Measurements from ENCODE around the gene ZFAND3.

The ZFAND3 gene, protein sequence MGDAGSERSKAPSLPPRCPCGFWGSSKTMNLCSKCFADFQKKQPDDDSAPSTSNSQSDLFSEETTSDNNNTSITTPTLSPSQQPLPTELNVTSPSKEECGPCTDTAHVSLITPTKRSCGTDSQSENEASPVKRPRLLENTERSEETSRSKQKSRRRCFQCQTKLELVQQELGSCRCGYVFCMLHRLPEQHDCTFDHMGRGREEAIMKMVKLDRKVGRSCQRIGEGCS

GRCh38 chr6:37819177-37819801, at the start of gene ZFAND3:
ZFAND3 (plus strand) TSS chr6:37819727; CDS start chr6:37819946, 219 bp downstream.
- peak; percentile 83 for DNase-seq (ENCODE audit: low spot score)

DNA sequence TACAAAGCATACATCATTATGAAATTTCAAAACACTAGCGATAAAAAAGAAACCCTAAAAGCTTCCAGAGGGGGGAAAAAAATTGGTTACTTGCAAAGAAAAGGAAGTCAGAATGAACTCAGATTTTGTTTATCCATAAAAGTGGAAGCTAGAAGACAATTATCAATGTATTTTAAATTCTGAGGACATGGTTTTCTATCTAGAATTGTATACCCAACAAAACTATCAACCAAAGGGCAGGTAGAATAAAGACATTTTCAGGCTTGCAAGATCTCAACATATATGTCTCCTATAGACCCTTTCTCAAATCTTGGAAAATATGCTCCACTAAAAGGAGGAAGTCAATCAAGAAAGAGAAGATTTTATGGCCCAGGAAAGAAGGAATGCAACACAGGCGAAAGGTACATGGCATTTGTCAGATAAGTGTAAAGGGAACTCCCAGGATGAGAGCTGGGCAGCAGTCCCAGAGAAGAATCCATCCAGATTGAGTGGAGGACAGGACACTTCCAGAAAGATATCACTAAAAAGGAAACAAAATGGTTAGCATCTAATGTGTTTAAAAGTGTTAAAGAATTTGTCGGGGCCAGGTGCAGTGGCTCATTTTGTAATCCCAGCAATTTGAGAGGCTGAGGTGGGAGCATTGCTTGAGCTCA, 45.4 kb upstream of the ZFAND3 start:
- no peak for DNase-seq (ENCODE audit: low spot score)

- no peak for DNase-seq (ENCODE audit: low spot score)
Measured at GRCh38 chr6:37776566-37776965, 43.0 kb upstream of the ZFAND3 start.

- no peak for DNase-seq (ENCODE audit: low spot score)
Measured at GRCh38 chr6:37777272-37777834, 42.2 kb upstream of the ZFAND3 start.

DNA sequence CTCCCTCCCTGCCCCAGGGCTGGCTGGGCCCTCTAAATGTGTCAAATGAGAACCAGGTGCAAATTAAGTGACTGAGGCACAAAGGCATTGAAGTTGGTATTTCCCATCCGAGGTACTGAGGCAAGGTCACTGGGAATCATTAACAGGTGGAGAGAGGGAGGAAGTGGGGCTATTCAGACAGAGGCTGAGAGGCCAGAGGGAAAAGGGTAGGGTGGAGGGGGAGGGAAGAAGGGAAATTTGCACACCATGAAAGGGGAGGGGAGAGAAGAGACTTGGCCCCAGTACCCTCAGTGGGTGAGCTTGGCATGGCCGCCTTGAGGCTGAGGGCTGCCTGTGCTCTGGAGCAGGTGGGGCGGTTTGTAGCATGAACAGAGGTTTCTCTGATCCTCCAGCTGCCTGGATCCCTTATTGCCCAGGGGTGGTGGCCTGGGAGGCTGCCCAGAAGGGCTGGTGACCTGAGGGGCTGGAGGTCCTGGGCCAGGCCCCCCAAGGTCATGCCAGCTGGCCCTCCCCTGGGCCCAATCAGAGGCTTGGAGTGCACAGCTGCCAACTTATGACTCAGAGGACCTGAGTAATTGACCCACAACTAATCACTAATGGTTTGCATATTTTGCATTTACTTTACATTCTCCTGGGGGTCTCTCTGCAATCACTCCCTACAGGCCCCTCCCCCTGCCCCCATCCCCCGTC, 40.3 kb upstream of the ZFAND3 start:
- DNase-seq (ENCODE audit: low spot score): no peak

- no peak for DNase-seq (ENCODE audit: low spot score)
Measured at GRCh38 chr6:37779902-37780628, 39.5 kb upstream of the ZFAND3 start.

DNA sequence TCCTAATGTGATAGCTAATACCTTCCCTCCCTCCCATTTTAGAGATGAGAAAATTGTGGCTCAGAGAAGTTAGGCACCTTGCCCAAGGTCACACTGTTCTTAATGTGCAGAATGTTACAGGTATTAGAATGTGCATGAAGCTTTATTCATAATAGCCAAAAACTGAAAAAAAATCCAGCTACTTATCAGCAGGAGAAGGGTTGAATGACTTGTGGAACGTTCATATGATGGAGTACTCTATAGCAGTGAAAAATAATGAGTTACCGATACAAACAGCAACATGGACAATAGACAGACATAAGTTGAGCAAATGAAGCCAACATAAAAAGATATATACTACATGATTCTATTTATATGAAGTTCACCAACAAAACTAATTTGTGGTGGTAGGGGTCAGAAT, 37.7 kb upstream of the ZFAND3 start:
- no peak for DNase-seq (ENCODE audit: low spot score)

- DNase-seq (ENCODE audit: low spot score): no peak
Measured at GRCh38 chr6:37783025-37783855, 36.3 kb upstream of the ZFAND3 start.

- DNase-seq (ENCODE audit: low spot score): no peak
Measured at GRCh38 chr6:37783856-37784584, 35.5 kb upstream of the ZFAND3 start.

DNA sequence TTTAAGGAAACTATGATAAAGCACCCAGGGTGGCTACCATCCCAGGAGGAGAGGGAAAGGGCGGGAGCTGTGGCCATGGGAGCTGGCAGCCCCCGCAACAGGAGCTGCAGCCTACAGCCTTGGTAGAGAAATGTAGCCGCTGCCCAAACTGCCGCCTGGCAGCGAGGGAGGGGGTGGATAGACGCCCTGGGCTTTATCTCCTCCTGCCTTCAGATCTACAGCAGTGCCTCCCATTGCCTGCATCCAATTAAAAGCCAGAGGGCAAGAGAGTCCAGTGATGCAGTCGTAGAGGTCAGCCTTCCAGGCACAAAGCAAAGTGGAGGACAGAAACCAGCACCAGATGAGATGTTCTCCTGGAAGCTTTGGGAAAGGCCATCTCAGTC, 35.0 kb upstream of the ZFAND3 start:
- DNase-seq (ENCODE audit: low spot score): no peak

- no peak for DNase-seq (ENCODE audit: low spot score)
Measured at GRCh38 chr6:37785002-37785662, 34.4 kb upstream of the ZFAND3 start.

DNA sequence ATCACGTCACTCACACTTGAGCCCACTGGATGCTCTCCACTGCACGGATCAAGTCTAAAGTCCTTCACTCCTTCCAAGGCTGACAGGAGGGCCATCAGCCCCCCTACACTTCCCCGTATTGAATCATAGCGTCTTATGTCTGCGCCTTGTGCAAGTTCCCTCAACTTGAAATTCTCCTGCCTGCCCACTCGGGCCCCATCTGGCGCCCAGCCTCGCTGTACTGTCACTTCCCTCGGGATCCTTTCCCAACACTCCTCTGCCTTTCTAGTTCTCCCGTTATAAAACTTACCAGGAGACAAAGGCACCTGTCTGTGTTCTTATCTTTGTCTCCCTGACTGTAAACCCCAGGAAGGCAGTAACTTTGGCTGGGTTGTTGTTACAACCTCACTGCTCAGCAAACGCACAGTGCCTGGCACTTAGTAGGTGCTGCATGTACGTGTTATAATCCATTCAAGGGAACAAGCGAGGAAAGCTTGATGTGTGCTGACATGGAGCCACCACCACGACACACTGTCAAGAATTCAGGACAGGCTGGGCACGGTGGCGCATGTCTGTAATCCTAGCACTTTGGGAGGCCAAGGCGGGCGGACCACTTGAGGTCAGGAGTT, 33.8 kb upstream of the ZFAND3 start:
- DNase-seq (ENCODE audit: low spot score): no peak

GRCh38 chr6:37787216-37787615, 32.3 kb upstream of the ZFAND3 start:
- DNase-seq (ENCODE audit: low spot score): no peak

GRCh38 chr6:37788259-37788658, 31.3 kb upstream of the ZFAND3 start:
- no peak for DNase-seq (ENCODE audit: low spot score)

GRCh38 chr6:37791156-37791919, 28.2 kb upstream of the ZFAND3 start:
- peak; percentile 77 for DNase-seq (ENCODE audit: low spot score)

- no peak for DNase-seq (ENCODE audit: low spot score)
Measured at GRCh38 chr6:37792457-37793033, 27.0 kb upstream of the ZFAND3 start.

DNA sequence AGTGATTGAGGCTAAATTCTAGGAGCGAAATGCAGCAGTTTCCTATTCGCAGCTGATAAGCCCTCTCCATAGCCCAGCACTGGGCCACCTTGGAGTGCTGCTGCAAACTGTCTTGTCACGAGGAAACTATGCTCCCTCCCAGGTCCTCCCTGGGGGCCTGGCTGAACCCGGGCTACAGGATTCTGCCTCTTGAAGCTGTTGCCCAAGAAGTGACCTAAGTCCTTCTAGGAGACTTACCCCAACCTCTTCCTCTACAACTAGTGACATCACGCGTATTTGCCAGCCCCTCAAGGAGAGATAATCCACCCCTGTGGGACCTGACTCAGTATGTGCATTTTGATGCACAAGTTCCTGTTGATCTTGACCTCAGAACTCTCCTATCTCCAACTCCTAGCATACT, 26.5 kb upstream of the ZFAND3 start:
- no peak for DNase-seq (ENCODE audit: low spot score)

GRCh38 chr6:37794825-37795224, 24.7 kb upstream of the ZFAND3 start:
- DNase-seq (ENCODE audit: low spot score): no peak

All from HuH-7 (cell line).